Muscle layer of duodenum (tissue), 2 donors: ENCODE data around the gene FIP1L1.
"Not testable (repeated sequence)": the region's sequence is repeated elsewhere in the genome, so short reads cannot be mapped to it uniquely, and the experiment has no call there.

Source experiments
- H3K27ac ChIP-seq: one replicate; pipeline ENCODE4 v1.7.0; 2013; ENCODE audit warnings: mild to moderate bottlenecking, low read length
- H3K27me3 ChIP-seq: one replicate; pipeline ENCODE4 v1.7.0; 2013; ENCODE audit warnings: low read depth, mild to moderate bottlenecking, control low read depth, low read length
- H3K36me3 ChIP-seq, 2 donors: one replicate each; pipeline ENCODE4 v1.7.0; 2013; ENCODE audit warnings: low read length in 2 of 2, control low read depth in 1 of 2, mild to moderate bottlenecking in 1 of 2; ENCODE audit not compliant: insufficient read depth in 2 of 2, control insufficient read depth in 1 of 2
- H3K4me1 ChIP-seq, 2 donors: one replicate each; pipeline ENCODE4 v1.7.0; 2013; ENCODE audit warnings: low read length in 2 of 2, mild to moderate bottlenecking in 2 of 2, control low read depth in 1 of 2, moderate library complexity in 1 of 2; ENCODE audit not compliant: insufficient read depth in 2 of 2, control insufficient read depth in 1 of 2
- H3K4me3 ChIP-seq, 2 donors: one replicate each; pipeline ENCODE4 v1.7.0; 2013; ENCODE audit warnings: low read length in 2 of 2, low read depth in 1 of 2, mild to moderate bottlenecking in 1 of 2
- H3K9me3 ChIP-seq, 2 donors: one replicate each; pipeline ENCODE4 v1.7.0; 2013; ENCODE audit warnings: low read length in 2 of 2, control low read depth in 1 of 2, mild to moderate bottlenecking in 1 of 2; ENCODE audit not compliant: control insufficient read depth in 1 of 2
- donor health status: healthy.

FIP1L1 gene, protein sequence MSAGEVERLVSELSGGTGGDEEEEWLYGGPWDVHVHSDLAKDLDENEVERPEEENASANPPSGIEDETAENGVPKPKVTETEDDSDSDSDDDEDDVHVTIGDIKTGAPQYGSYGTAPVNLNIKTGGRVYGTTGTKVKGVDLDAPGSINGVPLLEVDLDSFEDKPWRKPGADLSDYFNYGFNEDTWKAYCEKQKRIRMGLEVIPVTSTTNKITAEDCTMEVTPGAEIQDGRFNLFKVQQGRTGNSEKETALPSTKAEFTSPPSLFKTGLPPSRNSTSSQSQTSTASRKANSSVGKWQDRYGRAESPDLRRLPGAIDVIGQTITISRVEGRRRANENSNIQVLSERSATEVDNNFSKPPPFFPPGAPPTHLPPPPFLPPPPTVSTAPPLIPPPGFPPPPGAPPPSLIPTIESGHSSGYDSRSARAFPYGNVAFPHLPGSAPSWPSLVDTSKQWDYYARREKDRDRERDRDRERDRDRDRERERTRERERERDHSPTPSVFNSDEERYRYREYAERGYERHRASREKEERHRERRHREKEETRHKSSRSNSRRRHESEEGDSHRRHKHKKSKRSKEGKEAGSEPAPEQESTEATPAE

DNA sequence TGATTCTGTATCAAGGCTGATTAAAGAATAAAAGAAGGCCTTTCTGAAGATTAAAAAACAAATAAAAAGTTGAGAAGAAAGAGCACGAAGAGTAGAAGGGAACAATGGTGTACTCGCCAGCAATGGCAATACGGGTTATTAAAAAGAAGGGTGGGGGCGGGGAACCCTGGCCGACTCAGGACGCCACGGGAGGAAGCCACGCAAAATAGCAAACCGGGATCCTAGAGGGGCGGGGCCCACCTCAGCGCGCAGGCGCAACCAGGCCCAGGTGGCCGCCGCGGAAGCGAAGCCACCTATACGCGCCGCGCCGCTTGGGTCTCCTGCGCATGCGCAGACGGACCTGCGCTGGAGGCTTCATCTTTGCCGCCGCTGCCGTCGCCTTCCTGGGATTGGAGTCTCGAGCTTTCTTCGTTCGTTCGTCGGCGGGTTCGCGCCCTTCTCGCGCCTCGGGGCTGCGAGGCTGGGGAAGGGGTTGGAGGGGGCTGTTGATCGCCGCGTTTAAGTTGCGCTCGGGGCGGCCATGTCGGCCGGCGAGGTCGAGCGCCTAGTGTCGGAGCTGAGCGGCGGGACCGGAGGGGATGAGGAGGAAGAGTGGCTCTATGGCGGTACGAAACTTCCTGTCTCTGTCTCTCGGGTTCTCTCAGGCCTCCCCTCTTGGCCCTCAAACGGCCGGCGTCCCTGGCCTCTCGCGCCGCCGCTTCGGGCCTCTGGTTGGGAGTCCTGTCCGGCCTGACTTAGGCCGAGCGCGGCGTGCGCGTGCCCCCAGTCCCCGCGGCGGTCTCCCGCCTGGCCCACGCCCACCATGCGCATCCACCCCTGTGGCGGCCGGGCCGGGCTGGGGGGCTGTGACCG is at the start of gene FIP1L1:
Gene FIP1L1 (plus strand): TSS at position 323 of the 852 bp plus-strand sequence. CDS start 198 bp downstream, at position 521.
- Histone ChIP-seq H3K4me3 (peak within 1 kb of the TSS; percentile 85 to 90), H3K9me3 (no peaks in the 10 kb centered on the region), H3K36me3 (peaks cover 0 to 2% of the 10 kb centered on the region in 2 donors), H3K4me1 (peaks cover 10 to 15% of the 10 kb centered on the region in 2 donors), H3K27me3 (no peaks in the 10 kb centered on the region), H3K27ac (peak within 1 kb of the TSS; percentile 59)

DNA sequence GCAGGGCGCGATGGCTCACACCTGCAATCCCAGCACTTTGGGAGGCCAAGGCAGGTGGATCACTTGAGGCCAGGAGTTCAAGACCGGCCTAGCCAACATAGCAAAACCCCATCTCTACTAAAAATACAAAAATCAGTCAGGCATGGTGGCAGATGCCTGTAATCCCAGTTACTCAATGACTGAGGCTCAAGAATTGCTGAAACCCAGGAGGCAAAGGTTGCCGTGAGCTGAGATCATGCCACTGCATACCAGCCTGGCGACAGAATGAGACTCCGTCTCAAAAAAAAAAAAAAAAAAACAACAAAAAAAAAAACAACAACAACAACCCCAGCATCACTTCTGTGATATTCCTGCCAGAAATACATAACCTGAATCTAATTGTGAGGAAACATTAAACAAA is 42.5 kb upstream of the FIP1L1 start:
- H3K9me3 ChIP-seq, H3K4me3 ChIP-seq, H3K4me1 ChIP-seq, H3K27ac ChIP-seq, H3K27me3 ChIP-seq, H3K36me3 ChIP-seq: not testable (repeated sequence)

DNA sequence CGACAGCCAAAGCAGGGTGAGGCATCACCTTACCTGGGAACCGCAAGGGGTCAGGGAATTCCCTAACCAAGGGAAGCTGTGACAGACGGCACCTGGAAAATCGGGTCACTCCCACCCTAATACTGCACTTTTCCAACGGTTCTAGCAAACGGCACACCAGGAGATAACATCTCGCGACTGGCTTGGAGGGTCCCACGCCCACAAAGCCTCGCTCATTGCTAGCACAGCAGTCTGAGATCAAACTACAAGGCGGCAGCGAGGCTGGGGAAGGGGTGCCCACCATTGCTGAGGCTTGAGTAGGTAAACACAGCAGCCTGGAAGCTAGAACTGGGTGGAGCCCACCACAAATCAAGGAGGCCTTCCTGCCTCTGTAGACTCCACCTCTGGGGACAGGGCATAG is 37.3 kb upstream of the FIP1L1 start:
- H3K4me3 ChIP-seq, H3K4me1 ChIP-seq, H3K36me3 ChIP-seq, H3K9me3 ChIP-seq, H3K27ac ChIP-seq, H3K27me3 ChIP-seq: not testable (repeated sequence)

DNA sequence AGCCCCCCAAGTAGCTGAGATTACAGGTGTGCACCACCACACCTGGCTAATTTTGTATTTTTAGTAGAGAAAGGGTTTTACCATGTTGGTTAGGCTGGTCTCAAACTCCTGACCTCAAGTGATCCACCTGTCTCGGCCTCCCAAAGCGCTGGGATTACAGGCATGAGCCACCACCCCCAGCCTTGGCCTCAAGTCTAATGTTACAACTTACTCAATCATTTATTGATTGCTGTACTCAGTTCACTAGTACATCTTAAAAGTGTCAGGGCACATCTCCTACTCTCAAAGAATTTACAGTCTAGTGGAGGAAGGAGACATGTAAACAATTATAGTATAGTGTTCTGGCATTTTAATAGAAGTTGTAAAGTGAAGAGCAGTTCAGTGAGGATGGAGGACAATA is 31.0 kb upstream of the FIP1L1 start:
- not testable (repeated sequence) for H3K27me3 ChIP-seq, H3K36me3 ChIP-seq, H3K4me1 ChIP-seq, H3K9me3 ChIP-seq, H3K27ac ChIP-seq, H3K4me3 ChIP-seq

DNA sequence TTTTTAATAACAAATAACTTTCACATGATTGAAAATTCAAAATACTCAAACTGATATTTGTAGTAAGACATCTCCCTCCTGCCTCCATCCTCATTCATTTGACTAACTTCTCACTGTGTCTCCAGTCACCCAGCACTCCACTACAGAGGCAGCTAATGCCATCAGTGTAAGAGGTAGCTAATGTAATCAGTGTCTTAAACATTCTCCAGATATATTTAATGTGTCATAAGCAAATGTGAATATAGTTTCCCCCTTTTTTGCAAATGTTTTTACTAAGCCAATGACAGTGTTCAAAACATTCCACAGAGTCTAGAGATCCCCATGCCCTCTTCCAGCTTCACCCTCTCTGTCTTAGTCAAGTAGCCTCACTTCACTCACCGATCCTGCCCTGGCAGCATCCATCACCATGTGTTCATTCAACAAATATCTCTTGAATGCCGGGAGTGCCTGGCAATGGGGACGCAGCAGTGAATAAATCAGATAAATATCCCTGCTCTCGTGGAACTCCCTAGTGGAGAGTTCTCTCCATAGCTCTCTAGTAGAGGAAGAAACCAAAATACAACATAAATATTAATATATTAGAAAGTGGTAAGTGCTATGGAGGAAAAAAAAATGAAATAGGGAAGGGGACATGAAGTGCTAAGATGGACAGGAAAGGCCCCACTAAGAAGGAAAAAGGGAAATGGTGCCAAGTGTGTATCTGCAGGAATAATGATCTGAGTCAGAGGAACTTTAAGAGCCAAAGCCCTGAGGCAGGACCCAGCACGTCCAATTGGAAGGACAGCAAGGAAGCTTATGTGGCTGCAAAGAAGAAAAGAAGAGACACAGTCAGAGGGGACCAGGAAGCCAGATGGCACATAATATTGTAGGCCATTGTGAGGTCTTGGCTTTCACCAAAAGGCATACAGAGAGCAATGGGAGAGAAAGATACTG is 30.3 kb upstream of the FIP1L1 start:
- H3K4me1 ChIP-seq = peaks cover 0 to 5% of the 10 kb centered on the region in 2 donors
- no peak overlapping the region for H3K4me3 ChIP-seq
- H3K9me3 ChIP-seq = no peaks in the 10 kb centered on the region
- H3K27me3 ChIP-seq = no peaks in the 10 kb centered on the region
- no peak overlapping the region for H3K27ac ChIP-seq
- peaks cover 3 to 6% of the 10 kb centered on the region in 2 donors for H3K36me3 ChIP-seq

DNA sequence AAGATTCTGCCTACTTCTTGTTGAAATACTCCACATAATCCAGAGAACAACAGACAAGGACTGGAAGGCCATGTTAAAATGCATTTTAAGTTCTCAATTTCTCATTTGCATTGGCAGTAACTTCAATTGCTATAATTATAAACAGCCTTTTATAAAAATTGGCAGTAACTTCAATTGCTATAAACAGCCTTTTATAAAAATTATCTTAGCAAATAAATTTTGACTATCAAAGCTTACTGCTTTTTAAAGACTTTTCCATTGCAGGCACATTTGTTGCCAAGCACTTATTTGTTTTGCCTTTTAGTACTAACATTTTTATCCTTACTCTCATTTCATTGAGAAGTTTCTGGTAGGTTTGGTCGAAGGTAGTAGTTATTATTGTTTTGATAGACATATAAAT is 29.4 kb upstream of the FIP1L1 start:
- H3K9me3 ChIP-seq = no peaks in the 10 kb centered on the region
- peaks cover 10 to 12% of the 10 kb centered on the region in 2 donors for H3K36me3 ChIP-seq
- no peak overlapping the region for H3K27ac ChIP-seq

DNA sequence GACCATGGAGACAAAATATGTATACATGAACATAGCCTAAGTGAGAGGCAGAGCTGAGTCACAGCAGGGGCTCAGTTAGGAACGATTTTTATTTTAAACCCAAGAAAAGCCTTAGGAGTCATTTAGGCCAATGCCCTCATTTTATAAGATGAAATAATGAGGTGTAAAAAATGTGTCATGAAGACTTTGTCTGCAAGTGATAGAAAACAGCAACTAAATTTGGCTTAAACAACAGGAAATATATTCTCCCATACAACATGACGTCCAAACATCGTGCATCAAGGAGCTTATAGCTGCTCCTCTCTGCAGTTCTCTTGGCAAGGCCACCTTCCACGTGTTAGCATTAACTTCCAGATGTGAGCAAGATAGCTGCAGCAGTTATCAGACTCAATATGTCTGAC is 28.4 kb upstream of the FIP1L1 start:
- no peak overlapping the region for H3K27ac ChIP-seq
- peaks cover 10 to 12% of the 10 kb centered on the region in 2 donors for H3K36me3 ChIP-seq
- no peaks in the 10 kb centered on the region for H3K27me3 ChIP-seq
- no peak overlapping the region for H3K4me3 ChIP-seq
- H3K9me3 ChIP-seq = no peaks in the 10 kb centered on the region
- peaks cover 0 to 5% of the 10 kb centered on the region in 2 donors for H3K4me1 ChIP-seq

More for the DNA sequence above, 29.4 kb upstream of the FIP1L1 start:
- no peak overlapping the region for H3K4me3 ChIP-seq
- H3K4me1 ChIP-seq = peaks cover 0 to 5% of the 10 kb centered on the region in 2 donors
- no peaks in the 10 kb centered on the region for H3K27me3 ChIP-seq

DNA sequence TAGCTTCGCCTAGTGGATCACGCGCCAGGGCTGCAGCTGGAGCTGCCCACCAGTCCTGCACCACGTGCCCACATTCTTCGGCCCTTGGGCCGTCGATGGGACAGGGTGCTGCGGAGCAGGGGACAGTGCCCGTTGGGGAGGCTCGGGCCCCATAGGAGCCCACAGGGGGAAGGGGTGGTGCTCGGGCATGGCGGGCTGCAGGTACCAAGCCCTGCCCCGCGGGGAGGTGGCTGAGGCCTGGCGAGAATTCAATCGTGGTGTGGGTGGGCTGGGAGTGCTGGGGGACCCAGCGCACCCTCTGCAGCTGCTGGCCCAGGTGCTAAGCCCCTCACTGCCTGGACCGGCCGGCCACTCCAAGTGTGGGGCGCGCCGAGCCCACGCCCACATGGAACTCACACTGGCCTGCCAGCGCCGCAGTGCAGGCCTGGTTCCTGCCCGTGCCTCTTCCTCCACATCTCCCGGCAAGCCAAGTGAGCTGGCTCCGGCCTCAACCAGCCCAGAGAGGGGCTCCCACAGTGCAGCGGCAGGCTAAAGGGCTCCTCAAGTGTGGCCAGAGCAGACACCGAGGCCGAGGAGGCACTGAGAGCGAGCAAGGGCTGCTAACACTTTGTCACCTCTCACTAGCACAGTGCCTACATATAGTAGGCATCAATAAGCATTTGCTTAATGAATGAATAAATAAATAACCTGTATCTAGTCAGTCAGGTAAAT is 23.3 kb upstream of the FIP1L1 start:
- Histone ChIP-seq H3K4me1 (no peaks in the 10 kb centered on the region), H3K9me3 (no peaks in the 10 kb centered on the region), H3K36me3 (peaks cover 10 to 12% of the 10 kb centered on the region in 2 donors), H3K27ac (no peak overlapping the region), H3K27me3 (no peaks in the 10 kb centered on the region), H3K4me3 (no peak overlapping the region)

DNA sequence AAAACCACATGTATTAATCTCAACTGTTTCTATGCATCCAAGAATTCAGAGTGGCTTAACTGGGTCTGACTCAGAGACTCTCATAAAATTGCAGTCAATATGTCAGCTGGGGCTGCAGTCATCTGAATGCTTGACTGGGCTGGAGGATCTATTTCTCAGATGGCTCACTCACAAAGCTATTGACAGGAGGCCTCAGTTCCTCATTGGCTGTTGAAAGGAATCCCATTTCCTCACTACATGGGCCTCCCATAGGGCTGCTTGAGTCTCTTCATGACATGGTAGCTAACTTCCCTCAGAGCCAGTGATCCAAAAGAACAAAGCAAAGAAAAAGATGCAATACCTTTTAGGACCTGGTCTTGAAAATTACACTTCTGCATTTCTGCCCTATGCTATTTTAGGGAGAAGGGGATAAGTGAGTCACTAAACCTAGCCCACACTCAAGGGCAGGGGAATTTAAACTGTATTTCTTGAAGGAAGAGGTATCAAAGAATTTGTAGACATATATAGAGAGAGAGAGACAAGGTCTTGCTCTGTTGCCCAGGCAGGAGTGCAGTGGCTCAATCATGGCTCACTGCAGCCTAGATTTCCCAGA is 21.4 kb upstream of the FIP1L1 start:
- peaks cover 9 to 10% of the 10 kb centered on the region in 2 donors for H3K36me3 ChIP-seq
- H3K4me3 ChIP-seq = no peak overlapping the region
- no peaks in the 10 kb centered on the region for H3K9me3 ChIP-seq
- no peaks in the 10 kb centered on the region for H3K4me1 ChIP-seq
- H3K27me3 ChIP-seq = no peaks in the 10 kb centered on the region
- H3K27ac ChIP-seq = no peak overlapping the region

DNA sequence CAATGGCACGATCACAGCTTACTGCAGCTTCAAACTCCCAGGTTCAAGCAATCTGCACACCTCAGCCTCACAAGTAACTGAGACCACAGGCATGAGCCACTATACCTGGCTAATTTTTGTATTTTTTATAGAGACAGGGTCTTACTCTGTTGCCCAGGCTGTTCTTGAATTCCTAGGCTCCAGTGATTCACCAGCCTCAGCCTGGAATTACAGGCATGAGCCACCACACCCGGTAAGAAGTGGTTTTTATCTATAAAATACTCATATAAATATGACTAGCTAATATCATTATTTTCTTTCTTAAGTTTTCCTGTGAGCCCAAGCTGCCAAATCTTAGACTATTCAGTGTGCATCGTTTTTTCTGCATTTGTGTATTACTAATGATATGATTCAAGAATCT is 16.0 kb upstream of the FIP1L1 start:
- no peaks in the 10 kb centered on the region for H3K36me3 ChIP-seq
- H3K27me3 ChIP-seq = no peaks in the 10 kb centered on the region
- H3K4me1 ChIP-seq = peaks cover 6 to 43% of the 10 kb centered on the region in 2 donors
- H3K4me3 ChIP-seq = no peak overlapping the region
- H3K9me3 ChIP-seq = no peaks in the 10 kb centered on the region
- no peak overlapping the region for H3K27ac ChIP-seq
